HG02678 (cell line): ENCODE measurements around the gene DUSP22.
A peak's percentile ranks its signal among the peaks of the same experiment; 100 is the strongest.

ENCODE experiments used
- ATAC-seq: cut with Tn5 transposase; IDR thresholded peaks from one replicate; pipeline ENCODE4 v1.9.1; 2021; ENCODE audit warnings: mild to moderate bottlenecking, moderate library complexity; ENCODE audit not compliant: unreplicated experiment

Gene DUSP22

DNA sequence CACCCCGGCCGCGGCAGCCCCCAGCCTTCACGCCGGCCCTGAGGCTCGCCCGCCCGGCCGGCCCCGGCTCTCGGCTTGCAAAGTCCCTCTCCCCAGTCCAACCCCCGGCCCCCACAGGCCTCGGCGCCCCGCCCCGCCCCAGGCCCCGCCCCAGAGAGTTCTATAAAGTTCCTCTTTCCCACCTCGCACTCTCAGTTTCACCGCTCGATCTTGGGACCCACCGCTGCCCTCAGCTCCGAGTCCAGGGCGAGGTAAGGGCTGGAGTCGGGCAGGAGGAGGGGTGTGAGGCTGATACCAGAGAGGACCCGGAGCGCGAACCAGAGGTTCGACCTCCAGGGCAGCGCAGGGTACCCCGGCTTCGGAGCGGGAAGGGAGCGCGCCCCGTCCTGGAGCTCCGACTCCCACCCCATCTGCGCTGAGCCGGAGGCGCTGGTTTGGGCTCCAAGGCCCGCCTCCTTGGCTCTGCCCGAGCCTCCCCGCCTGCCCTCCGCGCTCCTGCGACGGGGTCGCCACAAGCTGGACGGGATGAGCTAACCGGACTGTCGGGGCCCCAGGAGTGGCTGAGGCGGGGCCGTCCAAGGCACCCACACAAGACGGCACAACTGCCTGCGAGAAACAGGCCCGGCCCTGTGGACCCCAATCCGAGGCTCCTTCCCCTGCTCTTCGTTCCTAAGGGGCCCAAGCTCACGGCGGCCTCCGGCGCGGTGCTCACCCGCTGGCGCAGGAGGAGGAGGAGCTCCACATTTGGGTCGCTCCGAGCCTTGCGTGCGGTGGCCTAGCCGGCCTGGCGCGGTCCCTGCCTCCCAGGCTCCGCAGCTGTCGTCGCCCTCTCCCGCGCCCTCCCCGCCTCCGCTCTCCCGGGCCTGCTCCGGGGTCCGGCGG, 99.5 kb downstream of the DUSP22 start, which contains the start of gene IRF4:
IRF4 (plus strand) TSS at position 194 of the 882 bp plus-strand sequence. CDS start 1,401 bp downstream, outside the sequence.
- ATAC-seq = peak; percentile 54

GRCh38 chr6:392441-393390, 100.4 kb downstream of the DUSP22 start:
- no peak for ATAC-seq

DNA sequence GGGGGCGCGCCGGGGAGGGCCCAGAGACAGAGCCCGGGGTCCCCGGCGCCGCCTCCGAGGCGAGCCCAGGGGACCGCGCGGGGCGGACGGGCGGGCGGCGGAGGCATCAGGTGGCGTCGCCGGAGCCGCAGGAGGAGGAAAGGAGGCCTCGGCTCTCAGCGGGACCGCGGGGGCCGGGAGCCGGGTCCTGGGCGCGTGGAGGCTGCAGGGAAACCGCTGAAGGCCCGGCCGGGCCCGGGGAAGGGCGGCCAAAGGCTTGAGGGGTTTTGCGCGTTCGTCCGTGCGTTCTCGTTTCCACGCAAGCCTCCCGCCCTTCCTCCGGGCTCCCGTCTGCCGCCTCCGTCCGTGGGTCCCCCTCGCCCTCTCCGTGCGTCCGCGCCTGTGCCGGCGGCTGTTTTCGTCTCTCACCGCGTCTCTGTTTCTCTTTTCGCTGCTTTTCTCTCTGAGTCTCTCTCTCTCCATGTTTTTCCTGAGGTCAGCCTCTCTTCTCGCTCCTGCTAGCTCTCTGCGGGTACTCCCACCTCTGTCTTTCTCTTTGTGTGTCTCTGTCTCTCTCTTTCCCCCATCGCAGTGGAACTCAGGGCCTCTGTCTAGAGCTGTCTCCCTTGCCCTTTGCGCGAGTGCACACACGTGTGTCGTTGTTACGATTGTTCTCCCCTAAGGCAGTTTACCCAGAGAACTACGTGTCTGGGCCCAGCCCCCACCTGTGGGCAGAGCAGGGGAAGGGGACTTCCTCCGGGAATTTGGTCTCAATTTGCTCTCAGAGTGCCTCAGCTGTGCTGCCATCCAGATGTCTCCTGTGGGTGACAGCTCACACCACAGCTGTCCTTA, 101.3 kb downstream of the DUSP22 start:
- ATAC-seq = no peak

DNA sequence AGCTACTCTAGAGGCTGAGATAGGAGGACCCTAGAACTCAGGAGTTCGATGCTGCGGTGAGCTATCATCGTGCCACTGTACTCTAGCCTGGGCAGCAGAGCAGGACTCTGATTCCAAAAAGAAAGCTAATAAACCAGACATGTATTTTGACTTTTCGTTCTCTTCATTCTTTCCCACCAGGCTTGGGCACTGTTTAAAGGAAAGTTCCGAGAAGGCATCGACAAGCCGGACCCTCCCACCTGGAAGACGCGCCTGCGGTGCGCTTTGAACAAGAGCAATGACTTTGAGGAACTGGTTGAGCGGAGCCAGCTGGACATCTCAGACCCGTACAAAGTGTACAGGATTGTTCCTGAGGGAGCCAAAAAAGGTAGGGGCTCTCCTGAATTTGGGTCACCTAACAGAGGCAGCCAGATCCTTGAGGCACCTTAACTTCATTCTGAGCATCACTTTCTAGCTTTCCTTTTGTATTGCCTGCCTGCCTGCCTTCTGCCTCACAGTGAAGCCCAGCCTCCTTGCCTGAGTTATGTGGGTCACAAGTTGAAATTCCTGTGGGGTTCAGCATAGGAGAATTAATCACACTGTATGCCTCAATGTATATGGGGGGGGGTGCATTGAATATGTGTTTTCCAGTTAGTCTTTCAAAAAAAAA, 102.5 kb downstream of the DUSP22 start:
- no peak for ATAC-seq

GRCh38 chr6:395432-396125, 103.3 kb downstream of the DUSP22 start:
- ATAC-seq = no peak

DNA sequence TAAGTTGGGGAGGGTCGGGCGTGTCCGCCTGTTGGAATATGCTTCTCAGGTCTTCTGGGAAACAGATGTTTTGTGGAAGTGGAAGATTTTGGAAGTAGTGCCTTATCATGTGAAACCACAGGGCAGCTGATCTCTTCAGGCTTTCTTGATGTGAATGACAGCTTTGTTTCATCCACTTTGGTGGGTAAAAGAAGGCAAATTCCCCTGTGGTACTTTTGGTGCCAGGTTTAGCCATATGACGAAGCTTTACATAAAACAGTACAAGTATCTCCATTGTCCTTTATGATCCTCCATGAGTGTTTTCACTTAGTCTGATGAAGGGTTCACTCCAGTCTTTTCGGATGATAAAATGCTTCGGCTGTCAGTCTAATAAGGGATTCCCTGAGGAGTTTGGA, 103.8 kb downstream of the DUSP22 start:
- ATAC-seq = no peak

- ATAC-seq = no peak
Measured at GRCh38 chr6:397056-397455, 104.8 kb downstream of the DUSP22 start.

GRCh38 chr6:397604-398003, 105.3 kb downstream of the DUSP22 start:
- ATAC-seq = no peak

DNA sequence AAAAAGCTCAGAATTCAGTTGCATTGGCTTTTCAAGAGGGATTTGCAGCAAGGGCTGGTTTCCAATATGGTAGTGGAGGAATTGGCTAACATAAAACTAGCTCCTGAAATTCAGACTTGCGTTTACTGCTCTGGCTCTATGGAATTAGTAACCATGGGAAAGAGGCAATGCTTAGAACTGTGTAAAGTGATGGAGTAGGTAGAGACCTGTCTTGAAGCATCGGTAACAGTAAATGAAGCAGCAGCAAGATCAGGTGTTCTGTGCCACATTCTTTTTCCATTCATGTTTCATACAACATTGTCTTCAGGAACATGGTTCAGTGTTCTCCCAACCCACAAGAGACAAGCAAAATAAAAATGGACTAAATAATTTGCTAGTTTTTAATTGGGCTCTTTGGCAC, 105.8 kb downstream of the DUSP22 start:
- no peak for ATAC-seq

DNA sequence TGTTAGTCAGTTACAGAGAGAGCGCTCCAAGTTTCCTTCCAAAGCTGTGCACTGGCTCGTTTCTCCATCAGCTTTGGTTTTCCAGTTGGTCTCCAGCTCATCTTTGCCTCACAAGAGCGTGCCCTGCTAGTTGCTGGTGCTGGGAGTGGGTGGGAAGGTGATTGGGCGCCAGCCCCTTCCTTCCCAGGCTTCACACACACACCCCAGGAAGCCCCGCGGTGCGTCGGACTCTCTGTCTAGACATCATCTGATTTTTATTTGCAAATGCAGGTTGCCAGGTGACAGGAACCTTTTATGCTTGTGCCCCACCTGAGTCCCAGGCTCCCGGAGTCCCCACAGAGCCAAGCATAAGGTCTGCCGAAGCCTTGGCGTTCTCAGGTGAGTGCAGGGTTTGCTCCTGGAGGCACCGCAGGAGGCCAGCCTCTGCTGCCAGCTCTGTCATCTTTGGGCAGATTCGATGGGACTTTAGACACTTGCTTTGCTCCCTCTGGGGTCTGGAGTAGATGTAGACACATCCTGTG, 106.3 kb downstream of the DUSP22 start:
- no peak for ATAC-seq

- ATAC-seq = peak; percentile 35
Measured at GRCh38 chr6:399785-400534, 107.7 kb downstream of the DUSP22 start.

DNA sequence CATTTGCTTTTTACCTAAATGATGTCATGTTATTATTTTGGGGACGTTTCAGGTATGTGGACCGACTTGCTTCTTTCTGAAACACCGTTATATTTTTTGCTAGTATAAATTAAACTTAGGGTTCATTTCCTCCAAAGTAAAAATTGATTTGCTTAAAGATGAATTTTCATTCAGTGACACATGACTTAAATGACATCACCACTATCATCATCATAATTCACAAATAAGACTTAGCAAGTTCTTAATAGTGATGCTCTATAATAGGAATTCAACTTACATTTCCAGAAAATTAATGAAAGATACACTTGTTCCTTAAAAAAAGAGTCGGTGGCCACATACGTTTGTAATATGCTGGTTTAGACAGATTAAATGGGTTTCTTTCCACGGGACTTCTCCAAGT, 108.5 kb downstream of the DUSP22 start:
- no peak for ATAC-seq
